Measurements from ENCODE around the gene FSHB.

DNA sequence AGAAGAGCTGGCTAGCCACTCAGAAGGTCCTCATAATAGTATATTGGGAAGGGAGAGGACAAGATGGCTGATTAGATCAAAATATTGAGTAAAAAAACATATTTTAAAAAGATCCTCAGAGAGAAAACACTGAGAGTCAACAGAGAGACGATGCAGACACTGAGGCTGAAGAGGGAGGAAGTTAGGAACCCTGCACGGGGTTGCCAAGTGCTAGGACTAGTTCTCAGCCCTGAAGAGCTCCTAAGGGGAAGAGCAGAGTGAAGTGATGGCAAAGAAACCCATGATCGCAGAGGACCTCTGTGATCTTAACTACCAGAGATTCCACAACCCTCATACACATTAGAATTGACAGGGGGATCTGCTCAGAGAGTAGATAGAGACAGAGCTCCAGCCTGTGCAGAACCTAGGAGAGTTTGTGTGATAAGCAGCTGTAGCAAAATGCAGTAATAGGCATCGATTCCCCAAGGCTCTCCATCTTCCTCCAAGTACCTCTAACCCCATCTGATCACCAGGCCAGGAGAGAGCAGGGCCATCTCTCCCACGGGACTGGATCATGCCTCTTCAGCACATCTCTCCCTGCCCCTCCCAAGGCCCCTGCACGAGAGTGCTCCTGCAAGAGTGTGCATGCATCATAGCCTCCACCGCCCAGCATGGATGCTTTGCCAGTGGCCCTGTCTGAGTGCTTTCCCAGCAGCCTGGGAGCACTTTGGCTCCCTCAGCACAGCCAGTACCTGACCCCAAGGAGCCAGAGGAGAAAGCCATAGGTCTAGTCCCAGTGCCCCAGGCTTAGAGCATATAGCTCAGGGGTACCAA, 50.9 kb downstream of the FSHB start:
- TF ChIP-seq EZH2 (IDR thresholded peaks at IDR 0.05; ENCODE audit: low read length, unreplicated experiment) (no peak), CTCF (conservative IDR thresholded peaks at IDR 0.05; ENCODE audit: low read depth, low read length) (no peak)
